Stimulated activated CD4-positive, alpha-beta T cell treated with anti-CD3 and anti-CD28 coated beads, Interleukin-2, amount 100 ng/mL, for 24 hours (primary cell): ENCODE measurements around the gene SCAMP4.
"Not testable (repeated sequence)": the region's sequence is repeated elsewhere in the genome, so short reads cannot be mapped to it uniquely, and the experiment has no call there.

Source experiments
- DNase-seq, 2 donors: peaks; one replicate each; pipeline ENCODE4 v3.0.0-alpha.2; 2020

Gene SCAMP4

GRCh38 chr19:1867349-1867724 lies 37.9 kb upstream of the SCAMP4 start:
- DNase-seq = no peak

GRCh38 chr19:1868971-1869370 lies 36.2 kb upstream of the SCAMP4 start:
- DNase-seq = no peak

- no peak for DNase-seq
Observed at GRCh38 chr19:1871140-1871597, 34.0 kb upstream of the SCAMP4 start.

DNA sequence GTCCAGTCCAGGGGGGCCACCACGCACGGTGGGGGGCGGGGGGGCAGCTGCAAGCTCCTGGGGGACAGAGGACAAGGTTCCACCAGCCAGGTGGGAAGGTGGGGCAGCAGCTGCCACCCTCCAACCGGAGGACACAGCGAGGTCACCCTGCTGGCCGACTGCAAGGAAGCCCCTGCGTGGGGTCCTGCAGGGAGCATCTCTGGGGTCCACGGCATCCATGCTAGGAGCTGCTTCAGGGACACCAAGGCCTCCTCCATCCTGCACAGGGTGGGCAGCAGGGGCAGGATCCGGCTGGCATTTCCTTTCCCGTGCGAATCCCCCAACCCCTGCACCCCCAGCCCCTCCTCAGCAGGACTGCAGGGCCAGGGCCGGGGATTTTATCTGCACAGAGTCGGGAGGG lies 33.6 kb upstream of the SCAMP4 start:
- no peak for DNase-seq

DNA sequence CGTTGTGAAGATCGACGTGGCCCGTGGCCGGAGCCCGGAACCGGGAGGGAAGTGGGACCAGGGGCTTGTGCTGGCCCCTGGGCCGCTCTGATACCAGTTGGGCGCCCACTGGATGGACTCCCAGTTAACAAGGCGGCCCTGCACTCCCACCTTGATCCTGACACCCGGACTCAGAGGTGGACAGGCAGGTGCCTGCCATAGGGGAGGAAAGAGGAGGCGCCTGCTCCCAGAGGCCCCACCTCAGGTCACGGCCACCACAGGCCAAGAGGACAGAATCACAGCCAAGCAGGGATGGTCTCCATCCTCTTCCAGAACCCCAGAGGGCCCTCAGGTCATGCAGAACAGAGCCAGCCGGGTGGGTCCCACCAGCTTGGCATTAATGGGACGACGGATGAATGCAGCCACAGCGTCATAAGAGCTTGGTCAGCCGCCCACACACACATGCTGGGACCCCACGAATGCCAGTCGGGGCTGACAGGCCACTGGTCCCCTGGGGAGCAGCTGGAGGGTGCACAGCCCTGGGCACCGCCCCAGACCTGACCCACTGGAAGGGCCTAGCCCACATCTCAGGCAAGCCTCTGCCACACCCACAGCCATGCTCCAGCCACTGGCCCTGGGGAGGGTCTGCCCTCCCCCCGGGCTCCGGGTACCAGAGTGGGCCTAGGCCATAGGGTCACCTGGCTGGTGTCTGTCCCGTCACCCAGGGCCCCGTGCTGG lies 32.2 kb upstream of the SCAMP4 start:
- DNase-seq = no peak

GRCh38 chr19:1873524-1874473 lies 31.4 kb upstream of the SCAMP4 start:
- no peak for DNase-seq

- no peak for DNase-seq
Observed at GRCh38 chr19:1874554-1875185, 30.5 kb upstream of the SCAMP4 start.

- DNase-seq = not testable (repeated sequence)
Observed at GRCh38 chr19:1875265-1875645, 29.9 kb upstream of the SCAMP4 start.

GRCh38 chr19:1875646-1876495 lies 29.3 kb upstream of the SCAMP4 start:
- peak; percentile 89 to 92 for DNase-seq

DNA sequence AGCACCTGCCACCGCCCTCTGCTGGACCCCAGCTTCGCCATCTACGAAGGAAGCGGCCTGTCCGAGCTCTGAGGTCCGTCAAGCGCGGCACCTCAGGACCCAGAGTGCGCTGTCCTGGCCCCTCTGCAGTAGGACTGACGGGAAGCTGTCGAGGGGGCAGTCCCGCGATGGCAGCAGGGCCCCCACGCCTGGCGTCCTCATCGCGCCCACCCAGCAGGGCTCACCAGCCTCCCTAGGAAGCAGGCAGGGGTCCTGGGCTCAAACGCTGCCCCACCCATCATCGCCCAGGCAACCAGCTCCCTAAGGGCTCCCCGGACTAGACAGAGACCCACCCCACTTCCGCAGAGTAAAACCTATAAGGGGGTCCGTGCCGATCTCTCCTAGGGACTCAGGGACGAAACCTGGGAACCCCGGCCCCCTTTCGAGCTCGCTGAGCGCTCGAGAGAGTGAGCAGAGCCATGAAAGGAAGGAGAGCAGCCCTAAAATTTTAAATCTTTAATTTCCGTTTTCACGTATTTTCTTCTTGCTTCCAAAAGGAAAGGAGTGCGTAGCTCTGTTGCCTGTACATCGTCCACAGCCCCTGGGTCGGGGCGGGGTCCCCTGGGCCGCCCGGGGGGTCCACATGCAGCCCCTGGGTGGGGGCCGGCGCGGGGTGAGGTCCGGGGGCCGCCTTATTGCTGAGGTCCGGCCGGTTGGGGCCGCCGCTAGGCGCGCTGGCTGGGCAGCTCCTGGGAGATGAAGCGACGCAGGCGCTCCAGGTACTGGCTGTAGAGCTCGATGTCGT lies 28.5 kb upstream of the SCAMP4 start:
- not testable (repeated sequence) for DNase-seq

DNA sequence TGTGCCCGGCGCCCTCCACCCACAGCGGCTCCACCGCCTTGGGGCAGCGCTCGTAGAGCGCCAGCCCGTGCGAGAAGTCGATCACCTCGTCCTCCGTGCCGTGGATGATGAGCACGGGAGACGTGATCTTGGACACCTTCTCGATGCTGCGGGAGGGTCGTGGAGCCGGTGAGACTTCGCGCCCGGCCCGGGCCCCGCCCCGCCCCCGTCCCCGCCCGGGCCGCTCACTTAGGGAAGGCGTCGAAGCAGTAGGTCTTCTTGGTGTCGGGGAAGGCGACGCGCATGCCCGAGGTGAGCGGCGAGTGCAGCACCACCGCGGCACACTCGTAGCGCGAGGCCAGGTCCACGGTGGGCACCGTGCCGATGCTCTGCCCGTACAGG lies 27.9 kb upstream of the SCAMP4 start:
- DNase-seq = not testable (repeated sequence)

DNA sequence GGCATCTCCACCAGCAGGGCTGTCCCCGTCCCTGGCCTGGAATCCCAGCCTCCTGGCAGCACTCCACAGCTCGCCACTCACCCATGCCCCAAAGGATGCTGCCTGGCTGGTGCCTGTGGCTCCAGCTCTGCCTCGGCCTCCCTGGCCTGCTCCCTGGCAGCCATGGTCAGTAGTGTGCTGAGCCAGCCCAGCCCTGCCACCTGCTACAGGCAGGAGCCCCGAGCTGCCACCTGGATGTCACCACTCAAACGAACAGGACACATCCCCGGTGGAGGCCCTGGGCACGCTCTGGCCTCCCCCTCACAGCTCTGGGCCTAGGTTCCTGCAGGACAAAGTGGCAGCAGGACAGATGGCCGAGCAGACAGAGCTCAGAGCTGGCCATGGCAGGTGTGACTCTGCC lies 26.6 kb upstream of the SCAMP4 start:
- DNase-seq = not testable (repeated sequence)

- DNase-seq = not testable (repeated sequence)
Observed at GRCh38 chr19:1879982-1880381, 25.2 kb upstream of the SCAMP4 start.

- DNase-seq = no peak
Observed at GRCh38 chr19:1880611-1881392, 24.4 kb upstream of the SCAMP4 start.

DNA sequence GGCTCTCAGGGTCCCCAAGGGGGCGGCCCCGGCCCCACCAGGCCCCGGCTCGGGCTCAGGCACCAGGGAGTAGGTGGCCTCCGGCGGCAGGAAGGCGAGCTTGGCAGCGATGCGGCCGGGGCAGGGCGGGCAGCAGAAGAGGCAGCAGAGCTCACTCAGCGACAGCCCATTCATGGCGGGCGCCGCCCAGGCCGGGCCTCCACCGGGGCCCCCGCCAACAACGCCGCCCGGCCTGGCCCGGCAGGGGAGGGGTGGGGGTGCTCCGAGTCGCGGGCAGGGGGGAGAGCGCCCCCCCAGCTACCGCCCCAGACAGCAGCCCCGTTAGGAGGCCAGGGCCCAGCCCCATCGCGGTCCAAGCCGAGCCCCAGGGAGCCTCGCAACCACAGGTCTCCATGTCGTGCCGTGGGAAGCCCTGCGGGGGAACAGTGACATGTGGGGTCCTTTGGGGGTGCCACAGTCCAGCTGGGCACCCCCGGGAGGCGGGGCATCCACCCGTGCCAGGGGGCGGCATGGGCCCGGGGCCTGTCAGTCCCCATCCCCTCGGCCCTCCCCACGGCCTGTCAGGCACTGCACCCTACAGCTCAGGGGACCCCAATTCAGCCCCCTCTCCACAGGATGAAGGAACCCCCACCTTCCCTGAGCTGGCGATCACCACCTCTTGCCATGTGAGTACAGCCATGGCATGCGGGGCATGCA lies 23.7 kb upstream of the SCAMP4 start:
- DNase-seq = not testable (repeated sequence)

DNA sequence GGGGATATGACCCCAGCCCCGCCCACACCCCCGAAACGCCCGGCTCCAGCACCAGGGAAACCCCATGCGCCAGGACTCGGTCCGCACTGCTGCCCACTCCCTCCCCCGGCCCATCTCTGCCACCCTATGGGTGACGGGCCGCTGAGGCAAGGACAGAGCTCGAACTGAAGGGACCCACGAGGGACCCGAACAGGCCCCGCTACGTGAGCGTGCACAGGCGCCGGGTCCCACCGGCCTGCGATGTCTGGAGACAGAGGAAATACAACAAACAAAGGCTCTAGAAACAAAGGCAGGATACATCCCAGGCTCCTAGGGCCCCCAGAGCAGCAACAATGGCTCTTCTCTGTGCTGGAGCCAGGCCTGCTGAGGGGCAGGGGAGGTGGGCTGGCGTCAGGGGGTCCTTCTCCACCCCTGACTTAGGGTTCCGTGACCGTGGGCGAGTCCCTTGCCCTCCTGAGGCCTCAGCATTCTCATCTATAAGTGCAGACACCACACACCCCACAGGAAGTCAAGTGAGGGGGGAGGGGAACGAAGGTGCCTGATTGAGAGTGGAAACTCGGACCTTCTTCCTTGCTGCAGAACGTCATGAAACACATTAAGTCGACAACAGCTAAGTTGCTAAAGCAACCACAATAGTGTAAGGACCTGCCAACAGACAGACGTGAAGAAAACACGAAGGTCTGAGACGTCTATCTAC lies 23.0 kb upstream of the SCAMP4 start:
- DNase-seq = peak; percentile 70

- no peak for DNase-seq
Observed at GRCh38 chr19:1882786-1883692, 22.2 kb upstream of the SCAMP4 start.

GRCh38 chr19:1883784-1884183 lies 21.4 kb upstream of the SCAMP4 start:
- DNase-seq = no peak
